ENCODE data around the gene LINGO3.

LINGO3 gene

DNA sequence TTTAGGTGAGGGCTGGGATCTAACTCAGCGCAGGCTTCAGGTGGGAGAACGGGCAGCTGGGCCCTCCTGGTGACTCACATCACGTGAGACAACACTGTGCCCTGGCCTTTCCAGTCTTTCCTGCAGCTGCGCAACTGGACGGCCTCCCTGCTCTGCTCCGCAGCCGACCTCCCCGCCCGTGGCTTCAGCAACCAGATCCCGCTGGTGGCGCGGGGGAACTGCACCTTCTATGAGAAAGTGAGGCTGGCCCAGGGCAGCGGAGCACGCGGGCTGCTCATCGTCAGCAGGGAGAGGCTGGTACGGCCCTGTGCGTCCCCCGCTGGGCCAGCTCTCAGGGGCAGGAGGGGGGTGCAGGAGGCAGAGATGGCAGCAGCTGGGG lies 29.4 kb upstream of the LINGO3 start:
- TF ChIP-seq, protein P1, sequence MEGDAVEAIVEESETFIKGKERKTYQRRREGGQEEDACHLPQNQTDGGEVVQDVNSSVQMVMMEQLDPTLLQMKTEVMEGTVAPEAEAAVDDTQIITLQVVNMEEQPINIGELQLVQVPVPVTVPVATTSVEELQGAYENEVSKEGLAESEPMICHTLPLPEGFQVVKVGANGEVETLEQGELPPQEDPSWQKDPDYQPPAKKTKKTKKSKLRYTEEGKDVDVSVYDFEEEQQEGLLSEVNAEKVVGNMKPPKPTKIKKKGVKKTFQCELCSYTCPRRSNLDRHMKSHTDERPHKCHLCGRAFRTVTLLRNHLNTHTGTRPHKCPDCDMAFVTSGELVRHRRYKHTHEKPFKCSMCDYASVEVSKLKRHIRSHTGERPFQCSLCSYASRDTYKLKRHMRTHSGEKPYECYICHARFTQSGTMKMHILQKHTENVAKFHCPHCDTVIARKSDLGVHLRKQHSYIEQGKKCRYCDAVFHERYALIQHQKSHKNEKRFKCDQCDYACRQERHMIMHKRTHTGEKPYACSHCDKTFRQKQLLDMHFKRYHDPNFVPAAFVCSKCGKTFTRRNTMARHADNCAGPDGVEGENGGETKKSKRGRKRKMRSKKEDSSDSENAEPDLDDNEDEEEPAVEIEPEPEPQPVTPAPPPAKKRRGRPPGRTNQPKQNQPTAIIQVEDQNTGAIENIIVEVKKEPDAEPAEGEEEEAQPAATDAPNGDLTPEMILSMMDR (IDR thresholded peaks at IDR 0.05): peak; percentile 41
- DNase-seq: peak; percentile 80
- Mint-ChIP-seq H3K36me3 (ENCODE audit: low read depth) (peaks cover 9% of the 10 kb centered on the region), H3K4me3 (no peak overlapping the region), H3K9me3 (no peaks in the 10 kb centered on the region), H3K27ac (peak overlapping the region; percentile 15), H3K4me1 (peaks cover 34% of the 10 kb centered on the region), H3K27me3 (ENCODE audit: low read depth, poor library complexity) (peaks cover 2% of the 10 kb centered on the region)

DNA sequence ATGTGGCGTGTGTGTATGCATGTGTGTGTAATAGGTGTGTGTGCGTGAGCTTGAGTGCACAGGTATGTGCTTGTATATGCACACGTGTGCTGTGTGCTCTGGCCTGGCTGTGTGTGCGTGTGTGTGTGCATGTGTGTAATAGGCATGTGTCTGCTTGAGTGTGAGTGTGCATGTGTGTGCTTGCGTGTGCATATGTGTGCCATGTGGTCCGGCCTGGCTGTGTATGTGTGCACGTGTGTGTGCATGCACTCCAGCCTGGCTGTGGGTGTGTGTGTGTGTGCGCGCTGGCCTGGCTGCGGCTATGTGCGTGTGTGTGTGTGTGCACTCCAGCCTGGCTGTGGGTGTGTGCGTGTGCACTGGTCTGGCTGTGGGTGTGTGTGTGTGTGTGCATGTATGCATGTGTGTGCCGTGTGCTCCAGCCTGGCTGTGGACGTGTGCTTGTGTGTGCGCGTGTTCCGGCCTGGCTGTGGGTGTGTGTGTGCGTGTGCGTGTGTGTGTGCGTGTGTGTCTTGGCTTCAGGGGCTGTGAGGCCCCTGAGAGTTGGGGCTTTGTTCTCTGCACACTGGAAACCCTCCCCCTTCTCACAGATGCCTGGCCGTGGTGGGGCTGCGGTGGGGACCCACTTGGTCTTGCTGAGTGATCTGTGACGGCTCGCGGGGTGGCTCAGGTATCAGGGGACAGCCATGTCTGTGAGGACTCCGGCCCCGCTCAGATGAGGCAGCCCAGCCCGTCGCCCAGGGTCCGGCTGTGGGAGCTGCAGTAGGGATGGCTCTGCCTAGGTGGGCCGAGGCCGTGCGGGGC lies 28.8 kb upstream of the LINGO3 start:
- TF ChIP-seq, protein P1 (IDR thresholded peaks at IDR 0.05): no peak
- peaks cover 2% of the 10 kb centered on the region for H3K27me3 Mint-ChIP-seq (ENCODE audit: low read depth, poor library complexity)
- DNase-seq: peak; percentile 56
- H3K27ac Mint-ChIP-seq: peak overlapping the region; percentile 15
- peak overlapping the region; percentile 3 for H3K4me3 Mint-ChIP-seq
- no peaks in the 10 kb centered on the region for H3K9me3 Mint-ChIP-seq
- peaks cover 40% of the 10 kb centered on the region for H3K4me1 Mint-ChIP-seq
- H3K36me3 Mint-ChIP-seq (ENCODE audit: low read depth): peaks cover 9% of the 10 kb centered on the region

DNA sequence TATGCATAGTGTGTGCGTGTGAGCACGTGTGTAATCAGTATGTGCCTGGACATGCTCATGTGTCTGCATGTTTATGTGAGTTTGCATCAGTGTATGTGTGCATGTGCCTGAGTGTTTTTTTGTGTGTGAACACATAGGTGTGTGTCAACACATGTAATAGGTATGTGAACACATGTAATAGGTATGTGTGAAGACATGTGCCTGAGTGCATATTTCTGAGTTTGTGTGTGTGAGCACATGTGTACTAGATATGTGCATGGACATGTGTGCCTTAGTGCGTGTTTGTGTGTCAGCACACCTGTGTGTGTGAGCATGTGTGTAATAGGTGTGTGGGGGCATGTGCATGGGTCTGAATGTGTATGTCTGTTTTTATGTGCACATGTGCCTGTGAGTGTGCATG lies 27.9 kb upstream of the LINGO3 start:
- Mint-ChIP-seq H3K27me3 (ENCODE audit: low read depth, poor library complexity) (peaks cover 2% of the 10 kb centered on the region), H3K4me1 (peaks cover 49% of the 10 kb centered on the region), H3K27ac (peak overlapping the region; percentile 86), H3K36me3 (ENCODE audit: low read depth) (peaks cover 9% of the 10 kb centered on the region), H3K9me3 (no peaks in the 10 kb centered on the region), H3K4me3 (no peak overlapping the region)
- TF ChIP-seq, protein P1 (IDR thresholded peaks at IDR 0.05): no peak
- no peak for DNase-seq

DNA sequence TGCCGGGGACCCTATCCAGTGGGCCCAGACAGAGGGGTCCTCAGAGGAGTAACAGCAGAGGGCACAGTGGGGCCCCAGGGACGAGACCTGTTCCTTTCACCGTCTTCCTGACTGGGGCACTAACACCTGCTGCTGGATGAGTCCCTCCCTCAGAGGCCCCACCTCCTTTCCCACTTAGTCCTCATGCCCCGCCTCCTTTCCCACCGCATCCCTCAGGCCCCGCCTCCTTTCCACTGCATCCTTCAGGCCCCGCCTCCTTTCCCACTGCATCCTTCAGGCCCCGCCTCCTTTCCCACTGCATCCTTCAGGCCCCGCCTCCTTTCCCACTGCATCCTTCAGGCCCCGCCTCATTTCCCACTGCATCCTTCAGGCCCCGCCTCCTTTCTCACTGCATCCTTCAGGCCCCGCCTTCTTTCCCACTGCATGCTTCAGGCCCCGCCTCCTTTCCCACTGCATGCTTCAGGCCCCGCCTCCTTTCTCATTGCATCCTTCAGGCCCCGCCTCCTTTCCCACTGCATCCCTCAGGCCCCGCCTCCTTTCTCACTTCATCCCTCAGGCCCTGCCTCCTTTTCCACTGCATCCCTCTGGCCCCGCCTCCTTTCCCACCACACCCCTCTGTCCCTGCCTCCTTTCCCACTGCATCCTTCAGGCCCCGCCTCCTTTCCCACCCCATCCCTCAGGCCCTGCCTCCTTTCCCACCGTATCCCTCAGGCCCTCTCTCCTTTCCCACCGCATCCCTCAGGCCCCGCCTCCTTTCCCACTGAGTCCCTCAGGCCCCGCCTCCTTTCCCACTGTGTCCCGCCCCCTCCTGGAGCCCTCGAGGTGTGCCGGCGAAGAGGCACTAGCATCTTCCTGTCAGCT lies 27.3 kb upstream of the LINGO3 start:
- Mint-ChIP-seq H3K4me1 (peaks cover 55% of the 10 kb centered on the region), H3K4me3 (no peak overlapping the region), H3K27me3 (ENCODE audit: low read depth, poor library complexity) (peaks cover 2% of the 10 kb centered on the region), H3K27ac (peak overlapping the region; percentile 86), H3K9me3 (no peaks in the 10 kb centered on the region), H3K36me3 (ENCODE audit: low read depth) (peaks cover 9% of the 10 kb centered on the region)
- TF ChIP-seq, protein P1 (IDR thresholded peaks at IDR 0.05): no peak
- no peak for DNase-seq

DNA sequence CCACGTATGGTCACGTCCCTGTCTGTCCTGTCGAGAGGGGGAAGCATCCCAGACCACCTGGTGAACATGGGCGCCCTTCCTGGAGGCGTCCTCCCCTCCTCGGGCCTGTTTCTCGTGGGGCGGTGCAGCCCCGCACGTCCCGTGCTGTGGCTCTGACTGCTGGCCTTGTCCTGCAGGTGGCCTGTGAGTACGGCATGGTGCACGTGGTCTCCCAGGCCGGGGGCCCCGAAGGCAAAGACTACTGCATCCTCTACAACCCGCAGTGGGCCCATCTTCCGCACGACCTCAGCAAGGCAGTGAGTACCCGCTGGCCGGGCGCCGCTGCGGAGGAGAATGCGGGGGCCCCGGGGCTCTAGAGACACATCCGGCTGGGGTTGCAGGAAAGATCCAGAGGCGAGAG lies 26.5 kb upstream of the LINGO3 start:
- H3K4me3 Mint-ChIP-seq: no peak overlapping the region
- peaks cover 9% of the 10 kb centered on the region for H3K36me3 Mint-ChIP-seq (ENCODE audit: low read depth)
- no peaks in the 10 kb centered on the region for H3K9me3 Mint-ChIP-seq
- TF ChIP-seq, protein P1 (IDR thresholded peaks at IDR 0.05): no peak
- no peak overlapping the region for H3K27ac Mint-ChIP-seq
- DNase-seq: no peak
- peaks cover 2% of the 10 kb centered on the region for H3K27me3 Mint-ChIP-seq (ENCODE audit: low read depth, poor library complexity)
- H3K4me1 Mint-ChIP-seq: peaks cover 63% of the 10 kb centered on the region

Measured in nephron progenitor cell (in vitro differentiated cells).